Spleen (tissue), 7 donors: ENCODE measurements around the gene FARSA.

Experiments
- CTCF ChIP-seq, 11 experiments: fragments of 200-600 bp in 7 of 11; fragments of 450-650 bp in 4 of 11; sonication (generic) in 4 of 11; IDR thresholded peaks in 8 of 11; conservative IDR thresholded peaks in 3 of 11; 1 replicate in 7 of 11; 2 replicates in 4 of 11; pipeline versions ENCODE4 v1.4.0 to v1.8.0; 2016 to 2021; ENCODE audit warnings: antibody characterized with exemption in 11 of 11, inconsistent platforms in 4 of 11, mild to moderate bottlenecking in 1 of 11
- POLR2A ChIP-seq, 3 donors: fragments of 450-650 bp; IDR thresholded peaks; one replicate each; pipeline ENCODE4 v1.5.1; 2017; ENCODE audit warnings: antibody characterized with exemption in 3 of 3, mild to moderate bottlenecking in 1 of 3
- POLR2AphosphoS5 ChIP-seq, 3 donors: sonication (generic); formaldehyde crosslinking; IDR thresholded peaks; one replicate each; pipeline ENCODE4 v1.5.1; 2017; ENCODE audit warnings: antibody characterized with exemption in 3 of 3
- donor health status: DM: no; HTN: no; CAD: no; lungs with moderate emphysema.
- donor health status: DM: no; HTN: no; CAD: no.
- donor health status: DM: no; HTN: no; CAD: no.

- no peak for TF ChIP-seq POLR2A (IDR thresholded peaks at IDR 0.05)
- TF ChIP-seq POLR2AphosphoS5 (IDR thresholded peaks at IDR 0.05), result no peak
- TF ChIP-seq CTCF (IDR thresholded peaks at IDR 0.05 in 8 of 11, conservative IDR thresholded peaks at IDR 0.05 in 3 of 11), result no peak
Measured at GRCh38 chr19:12882589-12882988, 50.9 kb downstream of the FARSA start.
